Measurements from ENCODE around the gene INTS15.

DNA sequence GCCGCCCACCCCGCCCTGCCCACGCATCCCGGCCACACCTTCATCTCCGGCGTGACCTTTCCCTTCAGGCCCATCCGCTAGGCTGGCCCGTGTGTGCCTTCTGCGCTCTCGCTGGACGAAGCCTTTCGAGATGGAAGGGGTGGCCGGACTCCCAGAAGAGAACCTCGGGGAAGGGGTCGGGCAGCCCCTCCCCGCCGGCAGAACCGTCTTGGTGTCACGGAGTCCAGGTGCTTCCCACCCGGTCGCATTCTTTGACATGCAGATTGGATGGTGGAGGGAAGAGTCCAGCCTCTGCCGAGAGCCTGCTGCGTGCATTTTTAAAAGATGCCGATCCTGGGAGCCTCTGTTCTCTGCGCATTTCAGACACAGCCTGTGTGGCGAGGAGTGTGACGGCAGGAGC, 18.3 kb downstream of the INTS15 start:
- TF ChIP-seq, protein P1, sequence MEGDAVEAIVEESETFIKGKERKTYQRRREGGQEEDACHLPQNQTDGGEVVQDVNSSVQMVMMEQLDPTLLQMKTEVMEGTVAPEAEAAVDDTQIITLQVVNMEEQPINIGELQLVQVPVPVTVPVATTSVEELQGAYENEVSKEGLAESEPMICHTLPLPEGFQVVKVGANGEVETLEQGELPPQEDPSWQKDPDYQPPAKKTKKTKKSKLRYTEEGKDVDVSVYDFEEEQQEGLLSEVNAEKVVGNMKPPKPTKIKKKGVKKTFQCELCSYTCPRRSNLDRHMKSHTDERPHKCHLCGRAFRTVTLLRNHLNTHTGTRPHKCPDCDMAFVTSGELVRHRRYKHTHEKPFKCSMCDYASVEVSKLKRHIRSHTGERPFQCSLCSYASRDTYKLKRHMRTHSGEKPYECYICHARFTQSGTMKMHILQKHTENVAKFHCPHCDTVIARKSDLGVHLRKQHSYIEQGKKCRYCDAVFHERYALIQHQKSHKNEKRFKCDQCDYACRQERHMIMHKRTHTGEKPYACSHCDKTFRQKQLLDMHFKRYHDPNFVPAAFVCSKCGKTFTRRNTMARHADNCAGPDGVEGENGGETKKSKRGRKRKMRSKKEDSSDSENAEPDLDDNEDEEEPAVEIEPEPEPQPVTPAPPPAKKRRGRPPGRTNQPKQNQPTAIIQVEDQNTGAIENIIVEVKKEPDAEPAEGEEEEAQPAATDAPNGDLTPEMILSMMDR (conservative IDR thresholded peaks at IDR 0.05; ENCODE audit: low read depth in 2 of 2): no peak
- no peak for TF ChIP-seq CREB1 (CRISPR knock-in tag; IDR thresholded peaks at IDR 0.05; ENCODE audit: low read depth)
- no peak for TF ChIP-seq ZNF331 (CRISPR knock-in tag; IDR thresholded peaks at IDR 0.05; ENCODE audit: low read depth)
- TF ChIP-seq POLR2AphosphoS5 (IDR thresholded peaks at IDR 0.05; ENCODE audit: low read depth): no peak
- TF ChIP-seq EZH2phosphoT487 (IDR thresholded peaks at IDR 0.05; ENCODE audit: unreplicated experiment): no peak
- no peak for TF ChIP-seq JUNB (IDR thresholded peaks at IDR 0.05; ENCODE audit: unreplicated experiment)
- TF ChIP-seq NANOG (IDR thresholded peaks at IDR 0.05; ENCODE audit: borderline replicate concordance): no peak
- no peak for TF ChIP-seq EZH2 (IDR thresholded peaks at IDR 0.05; ENCODE audit: low read depth, unreplicated experiment)
- TF ChIP-seq, protein P2, sequence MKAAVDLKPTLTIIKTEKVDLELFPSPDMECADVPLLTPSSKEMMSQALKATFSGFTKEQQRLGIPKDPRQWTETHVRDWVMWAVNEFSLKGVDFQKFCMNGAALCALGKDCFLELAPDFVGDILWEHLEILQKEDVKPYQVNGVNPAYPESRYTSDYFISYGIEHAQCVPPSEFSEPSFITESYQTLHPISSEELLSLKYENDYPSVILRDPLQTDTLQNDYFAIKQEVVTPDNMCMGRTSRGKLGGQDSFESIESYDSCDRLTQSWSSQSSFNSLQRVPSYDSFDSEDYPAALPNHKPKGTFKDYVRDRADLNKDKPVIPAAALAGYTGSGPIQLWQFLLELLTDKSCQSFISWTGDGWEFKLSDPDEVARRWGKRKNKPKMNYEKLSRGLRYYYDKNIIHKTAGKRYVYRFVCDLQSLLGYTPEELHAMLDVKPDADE (IDR thresholded peaks at IDR 0.05): no peak
- TF ChIP-seq, protein P3, sequence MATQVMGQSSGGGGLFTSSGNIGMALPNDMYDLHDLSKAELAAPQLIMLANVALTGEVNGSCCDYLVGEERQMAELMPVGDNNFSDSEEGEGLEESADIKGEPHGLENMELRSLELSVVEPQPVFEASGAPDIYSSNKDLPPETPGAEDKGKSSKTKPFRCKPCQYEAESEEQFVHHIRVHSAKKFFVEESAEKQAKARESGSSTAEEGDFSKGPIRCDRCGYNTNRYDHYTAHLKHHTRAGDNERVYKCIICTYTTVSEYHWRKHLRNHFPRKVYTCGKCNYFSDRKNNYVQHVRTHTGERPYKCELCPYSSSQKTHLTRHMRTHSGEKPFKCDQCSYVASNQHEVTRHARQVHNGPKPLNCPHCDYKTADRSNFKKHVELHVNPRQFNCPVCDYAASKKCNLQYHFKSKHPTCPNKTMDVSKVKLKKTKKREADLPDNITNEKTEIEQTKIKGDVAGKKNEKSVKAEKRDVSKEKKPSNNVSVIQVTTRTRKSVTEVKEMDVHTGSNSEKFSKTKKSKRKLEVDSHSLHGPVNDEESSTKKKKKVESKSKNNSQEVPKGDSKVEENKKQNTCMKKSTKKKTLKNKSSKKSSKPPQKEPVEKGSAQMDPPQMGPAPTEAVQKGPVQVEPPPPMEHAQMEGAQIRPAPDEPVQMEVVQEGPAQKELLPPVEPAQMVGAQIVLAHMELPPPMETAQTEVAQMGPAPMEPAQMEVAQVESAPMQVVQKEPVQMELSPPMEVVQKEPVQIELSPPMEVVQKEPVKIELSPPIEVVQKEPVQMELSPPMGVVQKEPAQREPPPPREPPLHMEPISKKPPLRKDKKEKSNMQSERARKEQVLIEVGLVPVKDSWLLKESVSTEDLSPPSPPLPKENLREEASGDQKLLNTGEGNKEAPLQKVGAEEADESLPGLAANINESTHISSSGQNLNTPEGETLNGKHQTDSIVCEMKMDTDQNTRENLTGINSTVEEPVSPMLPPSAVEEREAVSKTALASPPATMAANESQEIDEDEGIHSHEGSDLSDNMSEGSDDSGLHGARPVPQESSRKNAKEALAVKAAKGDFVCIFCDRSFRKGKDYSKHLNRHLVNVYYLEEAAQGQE (IDR thresholded peaks at IDR 0.05; ENCODE audit: unreplicated experiment): no peak
- TF ChIP-seq, protein P4, sequence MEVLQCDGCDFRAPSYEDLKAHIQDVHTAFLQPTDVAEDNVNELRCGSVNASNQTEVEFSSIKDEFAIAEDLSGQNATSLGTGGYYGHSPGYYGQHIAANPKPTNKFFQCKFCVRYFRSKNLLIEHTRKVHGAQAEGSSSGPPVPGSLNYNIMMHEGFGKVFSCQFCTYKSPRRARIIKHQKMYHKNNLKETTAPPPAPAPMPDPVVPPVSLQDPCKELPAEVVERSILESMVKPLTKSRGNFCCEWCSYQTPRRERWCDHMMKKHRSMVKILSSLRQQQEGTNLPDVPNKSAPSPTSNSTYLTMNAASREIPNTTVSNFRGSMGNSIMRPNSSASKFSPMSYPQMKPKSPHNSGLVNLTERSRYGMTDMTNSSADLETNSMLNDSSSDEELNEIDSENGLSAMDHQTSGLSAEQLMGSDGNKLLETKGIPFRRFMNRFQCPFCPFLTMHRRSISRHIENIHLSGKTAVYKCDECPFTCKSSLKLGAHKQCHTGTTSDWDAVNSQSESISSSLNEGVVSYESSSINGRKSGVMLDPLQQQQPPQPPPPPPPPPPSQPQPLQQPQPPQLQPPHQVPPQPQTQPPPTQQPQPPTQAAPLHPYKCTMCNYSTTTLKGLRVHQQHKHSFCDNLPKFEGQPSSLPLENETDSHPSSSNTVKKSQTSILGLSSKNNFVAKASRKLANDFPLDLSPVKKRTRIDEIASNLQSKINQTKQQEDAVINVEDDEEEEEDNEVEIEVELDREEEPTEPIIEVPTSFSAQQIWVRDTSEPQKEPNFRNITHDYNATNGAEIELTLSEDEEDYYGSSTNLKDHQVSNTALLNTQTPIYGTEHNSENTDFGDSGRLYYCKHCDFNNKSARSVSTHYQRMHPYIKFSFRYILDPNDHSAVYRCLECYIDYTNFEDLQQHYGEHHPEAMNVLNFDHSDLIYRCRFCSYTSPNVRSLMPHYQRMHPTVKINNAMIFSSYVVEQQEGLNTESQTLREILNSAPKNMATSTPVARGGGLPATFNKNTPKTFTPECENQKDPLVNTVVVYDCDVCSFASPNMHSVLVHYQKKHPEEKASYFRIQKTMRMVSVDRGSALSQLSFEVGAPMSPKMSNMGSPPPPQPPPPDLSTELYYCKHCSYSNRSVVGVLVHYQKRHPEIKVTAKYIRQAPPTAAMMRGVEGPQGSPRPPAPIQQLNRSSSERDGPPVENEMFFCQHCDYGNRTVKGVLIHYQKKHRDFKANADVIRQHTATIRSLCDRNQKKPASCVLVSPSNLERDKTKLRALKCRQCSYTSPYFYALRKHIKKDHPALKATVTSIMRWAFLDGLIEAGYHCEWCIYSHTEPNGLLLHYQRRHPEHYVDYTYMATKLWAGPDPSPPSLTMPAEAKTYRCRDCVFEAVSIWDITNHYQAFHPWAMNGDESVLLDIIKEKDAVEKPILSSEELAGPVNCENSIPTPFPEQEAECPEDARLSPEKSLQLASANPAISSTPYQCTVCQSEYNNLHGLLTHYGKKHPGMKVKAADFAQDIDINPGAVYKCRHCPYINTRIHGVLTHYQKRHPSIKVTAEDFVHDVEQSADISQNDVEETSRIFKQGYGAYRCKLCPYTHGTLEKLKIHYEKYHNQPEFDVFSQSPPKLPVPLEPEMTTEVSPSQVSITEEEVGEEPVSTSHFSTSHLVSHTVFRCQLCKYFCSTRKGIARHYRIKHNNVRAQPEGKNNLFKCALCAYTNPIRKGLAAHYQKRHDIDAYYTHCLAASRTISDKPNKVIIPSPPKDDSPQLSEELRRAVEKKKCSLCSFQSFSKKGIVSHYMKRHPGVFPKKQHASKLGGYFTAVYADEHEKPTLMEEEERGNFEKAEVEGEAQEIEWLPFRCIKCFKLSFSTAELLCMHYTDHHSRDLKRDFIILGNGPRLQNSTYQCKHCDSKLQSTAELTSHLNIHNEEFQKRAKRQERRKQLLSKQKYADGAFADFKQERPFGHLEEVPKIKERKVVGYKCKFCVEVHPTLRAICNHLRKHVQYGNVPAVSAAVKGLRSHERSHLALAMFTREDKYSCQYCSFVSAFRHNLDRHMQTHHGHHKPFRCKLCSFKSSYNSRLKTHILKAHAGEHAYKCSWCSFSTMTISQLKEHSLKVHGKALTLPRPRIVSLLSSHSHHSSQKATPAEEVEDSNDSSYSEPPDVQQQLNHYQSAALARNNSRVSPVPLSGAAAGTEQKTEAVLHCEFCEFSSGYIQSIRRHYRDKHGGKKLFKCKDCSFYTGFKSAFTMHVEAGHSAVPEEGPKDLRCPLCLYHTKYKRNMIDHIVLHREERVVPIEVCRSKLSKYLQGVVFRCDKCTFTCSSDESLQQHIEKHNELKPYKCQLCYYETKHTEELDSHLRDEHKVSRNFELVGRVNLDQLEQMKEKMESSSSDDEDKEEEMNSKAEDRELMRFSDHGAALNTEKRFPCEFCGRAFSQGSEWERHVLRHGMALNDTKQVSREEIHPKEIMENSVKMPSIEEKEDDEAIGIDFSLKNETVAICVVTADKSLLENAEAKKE (CRISPR knock-in tag; IDR thresholded peaks at IDR 0.05): no peak
- TF ChIP-seq STAT1 (IDR thresholded peaks at IDR 0.05; ENCODE audit: unreplicated experiment): no peak

All from GM23338 (cell line).